G401 (cell line): ENCODE data around the gene SMPD3. TPM values are rescaled to one million over a fixed set of nuclear protein-coding genes. Genes with fewer than 3 reads are reported as not detected.
A peak's percentile ranks its signal among the peaks of the same experiment; 100 is the strongest.
"Not testable (repeated sequence)": the region's sequence is repeated elsewhere in the genome, so short reads cannot be mapped to it uniquely, and the experiment has no call there.

ENCODE experiments used
- DNase-seq: peaks from one replicate; pipeline ENCODE4 v3.0.0-alpha.2; 2015; ENCODE audit warnings: low spot score
- in situ Hi-C: cut with HindIII; loops from 2 replicates; pipeline ENCODE4 v1.10.0; 2016; ENCODE audit warnings: low sequenced_read_pairs, mixed read lengths
- total RNA-seq: library from RNA; depleted of rRNA; stranded (reverse); fragments of >200 nt; shearing (Covaris generic); gene quantifications from 2 replicates; pipeline ENCODE4 v1.2.3, GENCODE V29; 2014; rRNA removed

SMPD3 gene
- 0.03 and 0.18 TPM in 2 replicates for total RNA-seq

DNA sequence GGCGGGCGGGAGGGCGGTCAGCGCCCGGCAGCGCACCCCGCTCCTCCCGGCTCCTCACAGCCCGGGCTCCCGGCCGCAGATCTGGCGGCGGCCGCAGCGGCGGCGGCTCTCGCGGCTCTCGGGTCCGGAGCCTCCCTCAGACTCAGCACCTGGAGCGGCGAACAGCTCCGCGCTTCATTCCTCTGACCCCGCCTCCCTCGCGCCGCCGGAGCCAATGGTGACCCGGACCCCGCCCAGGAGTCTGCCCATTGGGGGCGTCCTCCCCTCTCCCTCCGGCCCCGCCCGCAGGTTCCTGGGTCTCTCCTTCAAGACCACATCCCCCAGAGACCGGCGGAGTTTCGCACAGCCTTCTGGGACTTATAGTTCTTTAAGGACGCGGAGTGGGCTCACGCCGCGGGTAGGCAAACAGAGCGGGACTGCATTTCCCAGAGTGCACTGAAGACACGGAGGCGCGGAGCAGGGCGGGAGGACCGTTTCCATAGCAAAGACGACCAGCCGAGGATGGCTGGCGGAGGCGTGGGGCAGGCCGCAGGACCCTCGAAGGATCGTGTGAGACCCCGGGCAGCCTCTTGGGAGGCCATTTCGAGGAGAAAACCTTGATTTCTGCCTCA is at the start of gene SMPD3:
TSS of gene SMPD3 (minus strand) at position 149 of the 611 bp plus-strand sequence. CDS start 76,327 bp downstream, outside the sequence.
- peak; percentile 100 for DNase-seq
- in situ Hi-C loops, result no loop called here

DNA sequence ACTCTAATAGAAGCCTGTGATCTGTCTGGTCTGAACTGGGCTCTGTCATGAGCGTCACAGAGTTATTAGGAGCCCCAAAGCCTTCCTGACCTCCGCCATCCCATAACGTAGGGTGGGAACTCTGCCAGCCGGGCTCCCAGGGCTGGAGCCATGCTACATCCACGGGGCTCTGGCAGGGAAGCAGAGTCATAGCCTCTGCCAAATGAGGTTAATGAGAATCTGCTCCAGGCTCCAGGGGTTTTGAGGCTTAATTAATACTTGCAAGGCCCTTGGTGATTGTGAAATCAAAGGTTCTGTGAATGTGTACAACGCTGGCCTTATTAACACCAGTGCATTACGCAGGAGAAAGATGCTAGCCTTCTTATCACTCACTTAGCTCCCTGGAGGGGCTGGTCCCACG is 48.4 kb upstream of the SMPD3 start:
- peak; percentile 7 for DNase-seq
- in situ Hi-C loops, result no loop called here

- in situ Hi-C loops, result not testable (repeated sequence)
Measured at GRCh38 chr16:68494261-68494660, 46.0 kb upstream of the SMPD3 start.

DNA sequence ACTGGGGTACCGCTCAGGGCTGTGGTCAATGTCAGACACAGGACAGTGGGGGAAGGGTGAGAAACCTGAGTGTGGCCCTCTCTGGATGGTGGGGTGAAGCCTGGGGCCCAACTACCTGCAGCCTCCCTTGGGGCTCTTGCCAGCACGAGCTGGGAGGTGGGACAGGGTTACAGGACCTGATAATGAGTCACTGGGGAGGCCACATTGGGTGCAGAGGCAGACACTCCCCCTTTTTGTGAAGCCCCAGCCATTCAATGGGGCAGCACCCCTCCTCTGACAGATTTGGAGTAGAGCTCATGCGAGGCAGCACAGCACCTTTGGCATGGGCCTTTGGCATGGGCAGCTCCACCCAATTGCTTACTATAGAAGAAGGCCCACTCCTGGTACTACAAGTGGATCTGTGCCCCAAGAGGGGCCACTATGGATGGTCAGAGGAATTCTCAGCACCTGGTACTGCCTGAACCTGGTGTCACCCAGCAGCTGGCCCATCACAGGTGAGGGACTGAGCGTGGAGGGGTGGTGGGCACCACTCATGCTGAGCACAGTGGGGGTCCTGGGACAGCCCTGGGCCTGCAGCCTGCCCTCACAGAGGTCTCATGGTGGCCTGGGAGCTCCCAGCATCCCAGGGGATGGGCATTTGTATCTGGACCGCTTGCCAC is 45.2 kb upstream of the SMPD3 start:
- DNase-seq, result no peak
- in situ Hi-C loops, result no loop called here

More at GRCh38 chr16:68494261-68494660, 46.0 kb upstream of the SMPD3 start:
- DNase-seq, result not testable (repeated sequence)

DNA sequence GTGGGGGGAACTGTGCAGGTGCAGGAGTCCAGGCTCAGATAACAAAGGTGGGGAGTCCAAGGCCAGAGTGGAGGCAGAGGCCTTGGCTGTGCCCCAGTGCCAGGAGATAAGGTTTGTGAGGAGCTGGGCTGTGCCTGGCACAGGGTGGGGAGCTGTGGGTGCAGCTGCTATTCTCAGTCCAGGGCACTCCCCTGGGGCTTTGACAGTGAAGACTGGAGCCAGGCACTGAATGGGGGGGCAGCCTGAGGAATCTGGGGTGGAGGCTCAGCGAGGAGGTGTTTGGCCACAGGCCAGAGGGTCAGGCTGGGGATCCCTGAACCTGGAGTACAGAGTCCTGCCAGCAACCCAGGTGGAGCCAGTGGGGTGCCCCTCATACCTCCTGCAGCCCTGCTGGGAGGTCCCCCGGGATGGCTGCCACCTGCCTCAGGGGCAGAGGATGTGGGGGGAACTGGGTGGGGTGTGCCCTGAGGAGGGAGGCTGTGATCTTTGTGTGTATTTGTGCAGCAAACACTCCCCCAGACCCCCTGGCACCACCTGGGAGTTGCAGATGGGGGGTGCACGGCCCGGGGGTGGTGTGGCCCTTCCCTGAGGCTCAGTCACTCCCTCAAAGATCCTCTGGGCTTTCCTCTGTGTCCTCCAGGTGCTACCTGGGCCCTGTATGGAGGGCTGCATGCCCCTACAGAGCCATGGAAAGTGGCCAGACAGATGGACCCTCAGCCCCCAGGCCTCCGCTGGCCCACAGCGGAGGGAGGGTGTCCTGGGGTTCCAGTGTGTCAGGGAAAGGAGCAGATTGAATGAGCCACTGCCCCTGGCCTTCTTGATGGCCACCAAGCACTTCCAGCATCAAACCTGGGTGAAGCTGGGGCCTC is 44.5 kb upstream of the SMPD3 start:
- DNase-seq, result no peak
- in situ Hi-C loops, result no loop called here

DNA sequence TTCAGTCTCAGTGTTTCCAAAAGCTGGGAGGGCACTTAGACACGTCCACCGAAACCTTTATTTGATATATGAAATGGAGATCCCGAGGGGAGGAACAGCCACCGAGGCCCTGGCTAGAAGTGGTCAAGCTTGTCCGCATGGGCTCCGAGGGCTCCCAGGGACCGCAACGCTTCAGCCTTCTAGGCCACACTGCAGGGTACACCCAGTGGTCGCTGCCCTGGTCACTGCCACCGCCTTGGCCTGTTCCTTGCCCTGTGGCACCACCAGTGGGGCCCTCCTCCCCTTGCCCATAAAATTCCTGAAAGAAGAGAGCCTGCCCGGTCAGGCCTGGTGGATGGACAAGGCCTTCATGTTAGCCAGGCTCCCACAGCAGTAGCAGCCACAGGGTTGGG is 43.8 kb upstream of the SMPD3 start:
- in situ Hi-C loops, result no loop called here
- DNase-seq, result no peak

- in situ Hi-C loops, result no loop called here
Measured at GRCh38 chr16:68491576-68491950, 43.3 kb upstream of the SMPD3 start.

GRCh38 chr16:68490829-68491575 is 42.7 kb upstream of the SMPD3 start:
- in situ Hi-C loops, result no loop called here

More at GRCh38 chr16:68491576-68491950, 43.3 kb upstream of the SMPD3 start:
- no peak for DNase-seq

GRCh38 chr16:68490358-68490757 is 42.0 kb upstream of the SMPD3 start:
- in situ Hi-C loops, result no loop called here
- no peak for DNase-seq

More at GRCh38 chr16:68490829-68491575, 42.7 kb upstream of the SMPD3 start:
- DNase-seq, result peak; percentile 64

DNA sequence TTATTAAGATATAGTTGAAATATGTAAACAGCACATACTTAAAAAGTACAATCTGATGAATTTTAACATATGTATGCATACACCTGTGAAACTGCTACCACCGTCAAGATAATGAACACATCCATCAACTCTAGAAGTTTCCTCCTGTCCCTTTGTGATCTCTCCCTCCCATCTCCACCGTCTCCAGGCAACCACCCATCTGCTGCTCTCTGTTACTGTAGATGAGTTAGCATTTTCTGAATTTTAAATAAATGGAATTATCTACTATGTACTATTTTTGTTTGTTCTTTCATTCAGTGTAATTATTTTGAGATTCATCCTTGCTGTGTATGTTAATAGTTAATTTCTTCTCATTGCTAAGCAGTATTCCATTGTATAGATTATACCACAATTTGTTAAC is 40.2 kb upstream of the SMPD3 start:
- in situ Hi-C loops, result no loop called here
- no peak for DNase-seq

DNA sequence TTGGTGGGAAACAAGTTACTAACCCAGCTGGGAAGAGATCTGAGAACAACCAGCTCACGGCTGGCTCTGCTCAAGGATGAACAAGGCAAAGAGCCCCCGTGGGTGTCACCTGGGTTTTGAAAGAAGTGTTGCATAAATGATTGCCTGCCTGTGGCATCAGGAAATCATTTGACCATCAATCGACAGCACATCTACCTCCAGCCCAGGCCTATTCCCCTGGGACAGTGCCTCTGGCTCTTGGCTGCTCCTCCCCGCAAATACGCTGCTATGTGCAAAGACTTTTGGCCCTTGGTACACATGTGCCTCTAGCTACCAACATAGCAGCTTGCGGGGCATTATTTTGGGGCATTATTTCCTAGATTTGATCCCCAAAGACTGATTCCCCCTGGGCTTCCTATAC is 39.4 kb upstream of the SMPD3 start:
- DNase-seq, result no peak
- in situ Hi-C loops, result no loop called here

DNA sequence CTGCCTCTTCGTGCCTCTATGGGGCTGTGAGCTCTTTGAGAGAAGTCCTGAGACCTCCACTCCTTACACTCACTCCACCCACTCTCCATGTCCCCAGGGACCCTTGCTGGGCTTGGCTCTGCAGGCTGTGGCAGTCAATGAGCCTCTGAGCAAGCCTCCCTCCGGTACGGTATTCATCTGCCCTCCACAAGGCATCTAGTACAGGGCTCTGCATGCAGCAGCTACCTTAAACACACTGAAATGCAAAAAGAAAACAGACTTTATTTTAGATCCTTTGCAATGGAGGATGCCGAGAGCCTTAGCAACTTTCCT is 38.9 kb upstream of the SMPD3 start:
- DNase-seq, result no peak

DNA sequence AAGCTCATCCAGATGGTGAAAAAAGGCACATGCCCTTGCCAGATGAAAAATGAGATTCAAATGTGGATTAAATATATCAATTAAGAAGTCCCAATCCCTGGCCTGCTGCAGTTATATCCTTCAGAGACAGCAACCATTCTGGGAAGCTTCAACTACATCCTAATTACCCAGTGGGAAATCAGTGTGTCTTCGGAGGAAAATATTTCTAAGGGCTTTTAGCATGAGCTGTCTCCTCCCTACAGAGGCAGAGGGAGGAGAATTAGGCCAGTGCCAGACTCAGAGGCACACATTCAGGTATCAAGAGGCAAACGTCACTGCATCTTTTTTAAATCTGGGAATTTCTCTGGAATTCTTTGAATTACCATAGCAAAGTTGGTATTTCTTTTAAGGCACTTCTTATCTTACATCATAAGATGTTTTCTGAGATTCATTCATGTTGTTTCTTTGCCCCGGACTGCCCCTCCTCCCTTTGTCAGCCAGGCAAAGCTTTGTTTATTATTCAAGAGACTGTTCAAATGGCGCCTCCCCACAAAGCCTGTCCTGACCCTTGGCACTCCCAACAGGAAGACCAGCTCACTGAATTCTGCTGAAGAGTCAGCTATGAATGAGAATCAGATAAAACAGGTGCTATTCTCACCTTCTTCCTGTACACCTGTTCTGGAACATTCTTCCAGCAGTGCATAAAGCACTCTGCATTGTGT is 38.3 kb upstream of the SMPD3 start:
- no peak for DNase-seq
- in situ Hi-C loops, result no loop called here

More for the DNA sequence above, 38.9 kb upstream of the SMPD3 start:
- in situ Hi-C loops, result no loop called here

- in situ Hi-C loops, result no loop called here
- DNase-seq, result no peak
Measured at GRCh38 chr16:68481636-68482035, 33.3 kb upstream of the SMPD3 start.

- in situ Hi-C loops, result no loop called here
Measured at GRCh38 chr16:68480084-68480995, 32.0 kb upstream of the SMPD3 start.

DNA sequence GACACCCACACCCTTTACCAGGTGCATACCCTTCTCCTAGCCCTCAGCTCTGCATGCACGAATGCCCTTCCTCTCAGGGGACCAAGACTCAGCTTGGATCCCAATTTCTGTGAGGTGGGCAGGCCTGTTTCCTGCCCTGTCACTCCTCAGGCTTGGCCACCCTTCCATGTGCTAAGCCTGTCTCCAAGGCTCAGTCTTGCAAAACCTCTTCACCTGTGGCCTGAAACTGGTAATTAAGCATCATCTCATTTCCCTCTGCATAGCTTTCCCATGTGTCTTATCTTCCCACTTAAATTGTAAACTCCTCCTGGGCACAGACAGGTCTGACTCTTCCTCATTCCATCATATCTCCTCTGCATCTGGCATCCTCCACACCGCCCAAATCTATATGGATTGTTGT is 31.0 kb upstream of the SMPD3 start:
- in situ Hi-C loops, result no loop called here

More at GRCh38 chr16:68480084-68480995, 32.0 kb upstream of the SMPD3 start:
- DNase-seq, result no peak

GRCh38 chr16:68478526-68479250 is 30.4 kb upstream of the SMPD3 start:
- DNase-seq, result no peak
- in situ Hi-C loops, result no loop called here

More for the DNA sequence above, 31.0 kb upstream of the SMPD3 start:
- no peak for DNase-seq
